Natural killer cell (primary cell): ENCODE data around the gene AASDHPPT. TPM values are rescaled to one million over a fixed set of nuclear protein-coding genes. Genes with fewer than 3 reads are reported as not detected.

Source experiments
- ATAC-seq, 3 donors: fragments of 150-1000 bp in 2 of 3; fragments of 200-7000 bp in 1 of 3; cut with Tn5 transposase; 1 replicate in 1 of 3; 2 replicates in 2 of 3; pipeline ENCODE4 v1.10.0; 2021; ENCODE audit warnings: mild to moderate bottlenecking in 2 of 3, moderate library complexity in 2 of 3
- DNase-seq, 2 donors: peaks; one replicate each; pipeline versions ENCODE4 v3.0.0 to v3.0.0-alpha.2; 2013 to 2021; ENCODE audit warnings: mixed read lengths in 1 of 2
- H3K27ac ChIP-seq: one replicate; pipeline ENCODE4 v1.5.1; 2013; ENCODE audit warnings: mild to moderate bottlenecking, low read length
- H3K27me3 ChIP-seq: one replicate; pipeline ENCODE4 v1.6.1; 2013; ENCODE audit warnings: low read length; ENCODE audit not compliant: control insufficient read depth, insufficient read depth
- H3K36me3 ChIP-seq: one replicate; pipeline ENCODE4 v1.6.1; 2013; ENCODE audit warnings: low read length; ENCODE audit not compliant: control insufficient read depth, insufficient read depth
- H3K4me1 ChIP-seq: one replicate; pipeline ENCODE4 v1.6.1; 2013; ENCODE audit warnings: low read length; ENCODE audit not compliant: control insufficient read depth, insufficient read depth
- H3K4me3 ChIP-seq: one replicate; pipeline ENCODE4 v1.5.1; 2013; ENCODE audit warnings: low read length
- H3K9me3 ChIP-seq: one replicate; pipeline ENCODE4 v1.6.1; 2013; ENCODE audit warnings: low read length; ENCODE audit not compliant: control insufficient read depth, insufficient read depth
- H3K27ac Mint-ChIP-seq, 2 donors: one replicate each; pipeline ENCODE4 v1.8.0; 2022; ENCODE audit warnings: mild to moderate bottlenecking in 2 of 2, mixed read lengths in 2 of 2, moderate library complexity in 1 of 2
- H3K27me3 Mint-ChIP-seq, 2 donors: one replicate each; pipeline ENCODE4 v1.8.0; 2022; ENCODE audit warnings: low read depth in 2 of 2, mixed read lengths in 2 of 2
- H3K36me3 Mint-ChIP-seq: one replicate; pipeline ENCODE4 v1.8.0; 2022; ENCODE audit warnings: mixed read lengths
- H3K4me1 Mint-ChIP-seq, 2 donors: one replicate each; pipeline ENCODE4 v1.8.0; 2022; ENCODE audit warnings: mixed read lengths in 2 of 2
- H3K4me3 Mint-ChIP-seq: one replicate; pipeline ENCODE4 v1.8.0; 2022; ENCODE audit warnings: mild to moderate bottlenecking, moderate library complexity, mixed read lengths
- H3K9me3 Mint-ChIP-seq, 2 donors: one replicate each; pipeline ENCODE4 v1.8.0; 2022; ENCODE audit warnings: mixed read lengths in 2 of 2
- CTCF ChIP-seq: fragments of 200-600 bp; IDR thresholded peaks from one replicate; pipeline ENCODE4 v1.8.0; 2022; ENCODE audit warnings: antibody characterized with exemption
- WGBS: methylation state at CpG from one replicate; pipeline ENCODE4 v1.1.7; 2013; ENCODE audit warnings: missing lambda C conversion rate; ENCODE audit not compliant: insufficient coverage; 5-methylcytosine and 5-hydroxymethylcytosine counted together
- intact Hi-C: fragments of 100-400 bp; cut with micrococcal nuclease; formaldehyde crosslinking; loops from one replicate; pipeline ENCODE4 v1.14.2; 2022
- total RNA-seq, 4 donors: library from RNA; stranded (reverse); fragments of 120-200 nt in 1 of 4; gene quantifications; one replicate each; pipeline versions ENCODE4 v1.2.3 to v1.2.4, GENCODE V29; 2013 to 2022

Gene AASDHPPT
- total RNA-seq, 3 donors from 2014 or later (not counting 1 experiment from before 2014, with no cell fraction given) = 18.7 to 30.6 (median 23.9) TPM

GRCh38 chr11:106070606-106071005 lies 6.9 kb upstream of the AASDHPPT start:
- no CpG with 5 or more reads among the region's 3 CpGs for WGBS
- intact Hi-C loops = no loop called here
- DNase-seq = no peak
- Mint-ChIP-seq H3K4me1 (peaks cover 11% of the 10 kb centered on the region in 2 donors), H3K9me3 (no peaks in the 10 kb centered on the region), H3K36me3 (no peaks in the 10 kb centered on the region), H3K27me3 (no peaks in the 10 kb centered on the region), H3K27ac (no peak overlapping the region), H3K4me3 (no peak overlapping the region)
- H3K4me1 ChIP-seq = no peaks in the 10 kb centered on the region
- no peak for TF ChIP-seq CTCF
- H3K27me3 ChIP-seq = no peaks in the 10 kb centered on the region
- H3K4me3 ChIP-seq = no peak overlapping the region
- H3K9me3 ChIP-seq = no peaks in the 10 kb centered on the region
- H3K27ac ChIP-seq = no peak overlapping the region
- no peaks in the 10 kb centered on the region for H3K36me3 ChIP-seq
- ATAC-seq = no peak

- Histone ChIP-seq H3K4me3 (no peak overlapping the region), H3K27me3 (no peaks in the 10 kb centered on the region), H3K9me3 (no peaks in the 10 kb centered on the region), H3K36me3 (no peaks in the 10 kb centered on the region), H3K4me1 (peaks cover 7% of the 10 kb centered on the region), H3K27ac (no peak overlapping the region)
- no CpG with 5 or more reads among the region's 1 CpG for WGBS
- ATAC-seq = no peak
- DNase-seq = no peak
- Mint-ChIP-seq H3K4me1 (peaks cover 22 to 23% of the 10 kb centered on the region in 2 donors), H3K27ac (no peak overlapping the region), H3K27me3 (no peaks in the 10 kb centered on the region), H3K4me3 (no peak overlapping the region), H3K36me3 (no peaks in the 10 kb centered on the region), H3K9me3 (no peaks in the 10 kb centered on the region)
- intact Hi-C loops = no loop called here
- no peak for TF ChIP-seq CTCF
Observed at GRCh38 chr11:106072804-106073203, 4.7 kb upstream of the AASDHPPT start.

- peak overlapping the region; percentile 84 for H3K27ac ChIP-seq
- peak overlapping the region; percentile 96 for H3K27ac Mint-ChIP-seq
- H3K27me3 Mint-ChIP-seq = no peaks in the 10 kb centered on the region
- no peaks in the 10 kb centered on the region for H3K36me3 Mint-ChIP-seq
- peak in 1 of 2 donors; percentile 8 for DNase-seq
- H3K4me1 ChIP-seq = peaks cover 11% of the 10 kb centered on the region
- H3K4me1 Mint-ChIP-seq = peaks cover 38 to 47% of the 10 kb centered on the region in 2 donors
- WGBS = 8% methylated on average over 16 of the region's 19 CpGs
- H3K9me3 ChIP-seq = no peaks in the 10 kb centered on the region
- no peaks in the 10 kb centered on the region for H3K9me3 Mint-ChIP-seq
- H3K27me3 ChIP-seq = no peaks in the 10 kb centered on the region
- intact Hi-C loops = loop anchor here (1.0 kb wide), 1 partner anchor 54 kb away; the partner anchor contains the start of gene MSANTD4
- peak overlapping the region; percentile 88 for H3K4me3 ChIP-seq
- peak overlapping the region; percentile 97 for H3K4me3 Mint-ChIP-seq
- H3K36me3 ChIP-seq = peaks cover 15% of the 10 kb centered on the region
- no peak for ATAC-seq
- no peak for TF ChIP-seq CTCF
Observed at GRCh38 chr11:106076171-106076918, 1.1 kb upstream of the AASDHPPT start.
